ENCODE data around the gene FRY.

The FRY gene

DNA sequence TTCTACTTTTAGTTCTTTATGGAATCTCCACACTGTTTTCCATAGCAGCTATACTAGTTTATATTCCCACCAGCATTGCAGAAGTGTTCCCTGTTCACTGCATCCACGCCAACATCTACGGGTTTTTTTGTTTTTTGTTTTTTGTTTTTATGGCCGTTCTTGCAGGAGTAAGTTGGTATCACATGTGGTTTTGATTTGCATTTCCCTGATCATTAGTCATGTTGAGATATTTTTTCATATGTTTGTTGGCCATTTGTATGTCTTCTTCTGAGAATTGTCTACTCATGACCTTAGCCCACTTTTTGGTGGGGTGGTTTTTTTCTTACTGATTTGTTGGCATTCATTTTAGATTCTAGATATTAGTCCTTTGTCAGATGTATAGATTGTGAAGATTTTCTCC, 89.7 kb downstream of the FRY start:
- in situ Hi-C loops (cut with HindIII; ENCODE audit: low sequenced_read_pairs), result no loop called here
- TF ChIP-seq CTCF (IDR thresholded peaks at IDR 0.05; ENCODE audit: low read depth, low read length, missing control alignments), result no peak
- no peak overlapping the region for H3K4me3 ChIP-seq (ENCODE audit: low read depth, low read length)
- no peak for DNase-seq (ENCODE audit: low read depth)

DNA sequence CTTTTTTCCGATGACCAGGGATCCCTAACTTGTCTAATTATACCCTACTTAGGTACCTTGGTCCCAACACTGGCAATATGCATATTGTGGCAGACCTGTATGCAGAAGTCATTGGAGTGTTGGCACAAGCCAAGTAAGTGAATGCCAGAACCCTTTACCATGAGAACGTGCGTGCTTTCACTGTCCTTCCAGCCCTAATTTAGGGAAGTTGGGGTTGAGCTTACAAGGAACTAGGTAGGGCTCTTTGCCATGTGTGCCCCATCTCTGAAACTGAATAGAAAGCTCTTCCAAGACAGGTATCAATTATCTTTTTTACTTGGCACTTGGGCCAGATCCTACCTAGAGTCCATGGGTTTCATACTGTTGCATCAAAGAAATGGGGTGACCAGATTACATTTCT, 93.2 kb downstream of the FRY start:
- in situ Hi-C loops (cut with HindIII; ENCODE audit: low sequenced_read_pairs), result no loop called here
- H3K4me3 ChIP-seq (ENCODE audit: low read depth, low read length), result no peak overlapping the region
- DNase-seq (ENCODE audit: low read depth), result no peak
- no peak for TF ChIP-seq CTCF (IDR thresholded peaks at IDR 0.05; ENCODE audit: low read depth, low read length, missing control alignments)

DNA sequence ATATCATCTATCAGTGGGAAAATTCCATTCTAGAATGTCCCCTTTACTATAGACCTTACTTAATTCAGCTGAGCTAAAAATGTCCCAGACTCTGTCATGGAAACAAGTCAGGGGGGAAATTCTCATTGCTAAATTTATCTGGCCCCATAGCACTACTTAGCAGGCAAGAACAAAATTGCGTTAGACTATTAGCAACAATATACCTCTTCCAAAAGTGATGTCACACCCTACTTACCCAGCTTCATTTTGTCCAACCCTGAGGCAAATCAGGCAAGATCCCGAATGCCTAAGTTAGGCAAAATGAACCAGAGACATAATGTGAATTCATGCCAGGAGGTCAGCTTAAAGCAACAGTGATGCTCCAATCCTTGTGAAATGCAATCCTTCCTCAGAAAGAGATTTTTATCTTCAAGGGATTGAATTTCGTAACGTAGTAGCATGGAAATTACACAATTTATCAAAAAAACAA, 93.7 kb downstream of the FRY start:
- TF ChIP-seq CTCF (IDR thresholded peaks at IDR 0.05; ENCODE audit: low read depth, low read length, missing control alignments), result no peak
- in situ Hi-C loops (cut with HindIII; ENCODE audit: low sequenced_read_pairs), result no loop called here
- H3K4me3 ChIP-seq (ENCODE audit: low read depth, low read length), result no peak overlapping the region
- DNase-seq (ENCODE audit: low read depth), result no peak

DNA sequence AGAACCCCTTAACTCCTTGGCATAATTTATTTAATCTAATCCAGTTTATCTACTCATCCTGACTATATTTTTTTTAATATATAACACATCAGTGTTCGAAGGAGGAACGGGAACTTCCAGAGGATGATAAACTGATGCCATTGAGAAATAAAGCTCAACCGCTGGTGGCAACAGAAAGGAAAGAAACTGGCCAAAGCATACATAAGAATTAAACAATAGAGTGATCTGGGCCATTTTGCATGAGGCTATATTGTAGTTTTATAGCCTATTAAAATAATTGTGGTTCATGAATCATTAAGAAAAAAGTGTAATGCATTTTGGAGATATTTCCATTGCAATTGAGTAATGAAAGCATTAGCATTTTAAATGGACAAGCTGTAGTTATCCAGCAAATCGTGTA, 94.2 kb downstream of the FRY start:
- TF ChIP-seq CTCF (IDR thresholded peaks at IDR 0.05; ENCODE audit: low read depth, low read length, missing control alignments), result no peak
- no peak overlapping the region for H3K4me3 ChIP-seq (ENCODE audit: low read depth, low read length)
- DNase-seq (ENCODE audit: low read depth), result no peak
- in situ Hi-C loops (cut with HindIII; ENCODE audit: low sequenced_read_pairs), result no loop called here

GRCh38 chr13:32126278-32126677, 94.7 kb downstream of the FRY start:
- H3K4me3 ChIP-seq (ENCODE audit: low read depth, low read length), result no peak overlapping the region
- no peak for TF ChIP-seq CTCF (IDR thresholded peaks at IDR 0.05; ENCODE audit: low read depth, low read length, missing control alignments)
- DNase-seq (ENCODE audit: low read depth), result no peak
- in situ Hi-C loops (cut with HindIII; ENCODE audit: low sequenced_read_pairs), result no loop called here

DNA sequence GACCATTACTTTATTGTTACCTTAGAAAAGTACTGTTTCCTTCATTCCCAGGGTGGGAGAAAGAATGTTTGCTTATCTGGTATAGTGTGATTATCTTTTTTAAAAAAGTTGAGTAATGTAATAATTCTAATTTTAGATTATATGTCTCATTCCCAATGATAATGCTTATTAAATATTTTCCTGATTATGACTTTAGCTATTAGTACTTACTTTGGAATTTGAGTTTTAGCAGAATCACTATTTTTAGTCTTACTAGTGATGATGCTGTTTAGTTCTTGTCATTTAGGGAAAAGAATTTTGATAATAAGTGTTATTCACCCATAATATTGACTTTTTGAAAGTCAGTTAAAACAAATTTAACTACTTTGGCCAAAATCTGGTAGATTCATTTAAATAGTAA, 95.2 kb downstream of the FRY start:
- no peak for TF ChIP-seq CTCF (IDR thresholded peaks at IDR 0.05; ENCODE audit: low read depth, low read length, missing control alignments)
- H3K4me3 ChIP-seq (ENCODE audit: low read depth, low read length), result no peak overlapping the region
- DNase-seq (ENCODE audit: low read depth), result no peak

GRCh38 chr13:32127691-32128090, 96.1 kb downstream of the FRY start:
- TF ChIP-seq CTCF (IDR thresholded peaks at IDR 0.05; ENCODE audit: low read depth, low read length, missing control alignments), result no peak
- in situ Hi-C loops (cut with HindIII; ENCODE audit: low sequenced_read_pairs), result no loop called here
- no peak overlapping the region for H3K4me3 ChIP-seq (ENCODE audit: low read depth, low read length)
- no peak for DNase-seq (ENCODE audit: low read depth)

More for the DNA sequence above, 95.2 kb downstream of the FRY start:
- in situ Hi-C loops (cut with HindIII; ENCODE audit: low sequenced_read_pairs), result no loop called here

All from astrocyte of the cerebellum (primary cell).